Pancreas (tissue), 10 donors: ENCODE results near the gene SLC34A3. TPM values are rescaled to one million over a fixed set of nuclear protein-coding genes. Genes with fewer than 3 reads are reported as not detected.
A peak's percentile ranks its signal among the peaks of the same experiment; 100 is the strongest.

Experiments
- ATAC-seq, 4 donors: fragments of 200-7000 bp; cut with Tn5 transposase; one replicate each; pipeline versions ENCODE4 v1.8.0 to v1.9.1; 2020; ENCODE audit warnings: mild to moderate bottlenecking in 4 of 4, moderate library complexity in 4 of 4
- DNase-seq, 6 donors: peaks; one replicate each; pipeline ENCODE4 v3.0.0-alpha.2; 2020
- FAIRE-seq: peaks from 2 replicates; lab custom pipeline; 2012; peaks lifted over from hg19 to GRCh38; lab: Jason Lieb, UNC
- H3K27ac ChIP-seq, 4 donors: fragments of 200-600 bp; sonication (generic); 1 replicate in 3 of 4; 2 replicates in 1 of 4; pipeline versions ENCODE4 v1.5.0 to v1.8.0; 2020
- H3K27me3 ChIP-seq, 4 donors: fragments of 200-600 bp; one replicate each; pipeline ENCODE4 v1.8.0; 2021
- H3K36me3 ChIP-seq, 3 donors: fragments of 200-600 bp; sonication (generic) in 1 of 3; one replicate each; pipeline versions ENCODE4 v1.5.0 to v1.8.0; 2020 to 2021
- H3K4me1 ChIP-seq, 3 donors: fragments of 200-600 bp; one replicate each; pipeline ENCODE4 v1.8.0; 2021
- H3K4me3 ChIP-seq, 4 donors: fragments of 200-600 bp; sonication (generic) in 2 of 4; one replicate each; pipeline versions ENCODE4 v1.5.0 to v1.8.0; 2020 to 2021
- H3K9me3 ChIP-seq, 4 donors: fragments of 200-600 bp; one replicate each; pipeline ENCODE4 v1.8.0; 2021
- CTCF ChIP-seq, 4 donors: fragments of 200-600 bp; sonication (generic) in 3 of 4; IDR thresholded peaks; one replicate each; pipeline versions ENCODE4 v1.5.0 to v1.8.0; 2021; ENCODE audit warnings: antibody characterized with exemption in 4 of 4
- WGBS, 2 donors: extraction: QIAGEN DNeasy Blood & Tissue Kit; methylation state at CpG; one replicate each; pipeline ENCODE4 v1.1.7; 2013; 5-methylcytosine and 5-hydroxymethylcytosine counted together
- intact Hi-C, 3 donors: fragments of 100-400 bp; cut with DNase I; formaldehyde crosslinking; loops; one replicate each; pipeline versions ENCODE4 v1.11.1 to v1.14.2; 2022
- polyA plus RNA-seq, 2 donors: library from polyadenylated mRNA; stranded (reverse); fragments of 200-250 nt; gene quantifications; one replicate each; pipeline ENCODE4 v1.2.3, GENCODE V29; 2013
- total RNA-seq, 6 donors: library from RNA; stranded (reverse); fragmentation: NEBNext Ultra II Directional in 4 of 6; extraction: Animal tissue kit (Norgen Biotek cat#: 25700) in 4 of 6; gene quantifications; one replicate each; pipeline versions ENCODE4 v1.2.1 to v1.2.4, GENCODE V29; 2021 to 2023
- donor health status: healthy with polysubstance abuse.
- donor health status: DM: no; HTN: no; CAD: no; lungs with moderate emphysema.
- donor health status: DM: no; HTN: no; CAD: no.
- donor health status: control.
- donor health status: control.
- donor health status: Bipolar disorder and iron deficiency.
- donor health status: DM: yes; HTN: yes; CAD: no.
- donor health status: DM: no; HTN: no; CAD: no.
- donor health status: DM: no; HTN: no; CAD: no.
- donor health status: DM: yes; HTN: yes; CAD: no.

The SLC34A3 gene
- total and polyA plus RNA-seq, 8 donors: 0.12 to 0.42 (median 0.20) TPM; not detected in 4

GRCh38 chr9:137218754-137219271 lies 11.9 kb upstream of the SLC34A3 start:
- Histone ChIP-seq H3K4me3 (peak overlapping the region in 2 of 4 donors; percentile 46 to 50), H3K36me3 (no peaks in the 10 kb centered on the region), H3K4me1 (peaks cover 6 to 12% (median 7%) of the 10 kb centered on the region in 3 donors), H3K27me3 (no peaks in the 10 kb centered on the region), H3K27ac (peak overlapping the region; percentile 70 to 76 (median 72)), H3K9me3 (no peaks in the 10 kb centered on the region)
- FAIRE-seq (no peak), DNase-seq (peak in 4 of 6 donors; percentile 81 to 89 (median 88)), ATAC-seq (peak; percentile 54 to 66 (median 63))
- intact Hi-C loops: no loop called here
- 27% methylated on average over 12 of the region's 12 CpGs for WGBS, 2 donors
- TF ChIP-seq CTCF (IDR thresholded peaks at IDR 0.05): no peak

- WGBS, 2 donors: 89 to 92% methylated on average over 10 of the region's 10 CpGs
- Histone ChIP-seq H3K27ac (no peak overlapping the region), H3K27me3 (no peaks in the 10 kb centered on the region), H3K9me3 (no peaks in the 10 kb centered on the region), H3K4me1 (peaks cover 6 to 12% (median 7%) of the 10 kb centered on the region in 3 donors), H3K36me3 (no peaks in the 10 kb centered on the region), H3K4me3 (no peak overlapping the region)
- DNase-seq (peak in 1 of 6 donors; percentile 49), FAIRE-seq (no peak), ATAC-seq (no peak)
- intact Hi-C loops: no loop called here
- TF ChIP-seq CTCF (IDR thresholded peaks at IDR 0.05): no peak
Measured at GRCh38 chr9:137219757-137220316, 10.9 kb upstream of the SLC34A3 start.

- Histone ChIP-seq H3K4me3 (no peak overlapping the region), H3K36me3 (no peaks in the 10 kb centered on the region), H3K27ac (no peak overlapping the region), H3K27me3 (no peaks in the 10 kb centered on the region), H3K4me1 (peaks cover 6 to 12% (median 7%) of the 10 kb centered on the region in 3 donors), H3K9me3 (no peaks in the 10 kb centered on the region)
- FAIRE-seq (no peak), ATAC-seq (no peak), DNase-seq (peak in 1 of 6 donors; percentile 54)
- intact Hi-C loops: no loop called here
- WGBS, 2 donors: 93% methylated on average over 51 to 52 of the region's 52 CpGs
- TF ChIP-seq CTCF (IDR thresholded peaks at IDR 0.05): no peak
Measured at GRCh38 chr9:137220317-137221094, 10.2 kb upstream of the SLC34A3 start.

GRCh38 chr9:137221095-137221505 lies 9.6 kb upstream of the SLC34A3 start:
- Histone ChIP-seq H3K4me1 (peaks cover 6 to 12% (median 7%) of the 10 kb centered on the region in 3 donors), H3K27me3 (no peaks in the 10 kb centered on the region), H3K4me3 (peak overlapping the region in 2 of 4 donors; percentile 48), H3K36me3 (no peaks in the 10 kb centered on the region), H3K9me3 (no peaks in the 10 kb centered on the region), H3K27ac (no peak overlapping the region)
- DNase-seq (peak in 1 of 6 donors; percentile 31), ATAC-seq (no peak), FAIRE-seq (no peak)
- intact Hi-C loops: no loop called here
- WGBS, 2 donors: 84% methylated on average over 14 of the region's 14 CpGs
- TF ChIP-seq CTCF (IDR thresholded peaks at IDR 0.05): no peak
